ENCODE results near the gene ADGRD1. TPM values are rescaled to one million over a fixed set of nuclear protein-coding genes. Genes with fewer than 3 reads are reported as not detected.

The ADGRD1 gene
- polyA plus RNA-seq, 3 donors = 4.7 to 17.9 (median 4.9) TPM

GRCh38 chr12:130967636-130968035, 13.9 kb downstream of the ADGRD1 start:
- Mint-ChIP-seq H3K36me3 (peaks cover 47 to 49% of the 10 kb centered on the region in 2 donors), H3K27ac (peak overlapping the region in 2 of 7 donors; percentile 95 to 98), H3K9me3 (peaks cover 0 to 3% (median 0%) of the 10 kb centered on the region in 7 donors), H3K4me1 (peaks cover 42% of the 10 kb centered on the region), H3K27me3 (ENCODE audit: low read depth in 3 of 3) (peaks cover 0 to 3% (median 0%) of the 10 kb centered on the region in 3 donors), H3K4me3 (no peak overlapping the region)
- TF ChIP-seq CTCF (IDR thresholded peaks at IDR 0.05) = no peak
- H4K20me1 ChIP-seq (ENCODE audit: insufficient read depth, low read length) = no peaks in the 10 kb centered on the region
- peaks cover 16 to 48% of the 10 kb centered on the region in 2 donors for H3K36me3 ChIP-seq (replicated peaks in 1 of 2; ENCODE audit: control insufficient read depth in 1 of 2, insufficient read depth in 2 of 2, low read length in 2 of 2)
- intact Hi-C loops (cut with micrococcal nuclease) = no loop called here
- H3K79me2 ChIP-seq (ENCODE audit: insufficient read depth, low read length) = no peaks in the 10 kb centered on the region
- peaks cover 25 to 31% of the 10 kb centered on the region in 2 donors for H3K4me1 ChIP-seq (ENCODE audit: control insufficient read depth in 1 of 2, insufficient read depth in 2 of 2, low read length in 2 of 2)
- H3K9me3 ChIP-seq (replicated peaks in 1 of 2; ENCODE audit: control insufficient read depth in 1 of 2, insufficient read depth in 1 of 2, low read length in 2 of 2) = no peaks in the 10 kb centered on the region
- 96% methylated on average over 16 of the region's 16 CpGs for WGBS (ENCODE audit: insufficient coverage)
- no peak overlapping the region for H3K4me3 ChIP-seq (replicated peaks in 1 of 3; ENCODE audit: low read depth in 2 of 3, low read length in 3 of 3)
- H3K27ac ChIP-seq (ENCODE audit: low read depth in 1 of 2, low read length in 2 of 2) = no peak overlapping the region
- H2AFZ ChIP-seq (ENCODE audit: insufficient read depth, low read depth, low read length, poor library complexity, severe bottlenecking) = no peak overlapping the region
- H3K9ac ChIP-seq (ENCODE audit: insufficient read depth, low read length, poor library complexity, severe bottlenecking) = no peak overlapping the region
- H3K27me3 ChIP-seq (ENCODE audit: control insufficient read depth in 2 of 2, insufficient read depth in 2 of 2, low read length in 2 of 2) = no peaks in the 10 kb centered on the region
- H3K4me2 ChIP-seq (replicated peaks; ENCODE audit: extremely low read depth, low read length, poor library complexity, severe bottlenecking) = no peak overlapping the region
- DNase-seq = no peak

GRCh38 chr12:130968611-130969010, 14.9 kb downstream of the ADGRD1 start:
- H3K4me3 ChIP-seq (replicated peaks in 1 of 3; ENCODE audit: low read depth in 2 of 3, low read length in 3 of 3) = no peak overlapping the region
- no peak overlapping the region for H3K4me2 ChIP-seq (replicated peaks; ENCODE audit: extremely low read depth, low read length, poor library complexity, severe bottlenecking)
- H3K27ac ChIP-seq (ENCODE audit: low read depth in 1 of 2, low read length in 2 of 2) = no peak overlapping the region
- peaks cover 0 to 5% (median 4%) of the 10 kb centered on the region in 7 donors for H3K9me3 Mint-ChIP-seq
- H3K9me3 ChIP-seq (replicated peaks in 1 of 2; ENCODE audit: control insufficient read depth in 1 of 2, insufficient read depth in 1 of 2, low read length in 2 of 2) = no peaks in the 10 kb centered on the region
- no peak overlapping the region for H2AFZ ChIP-seq (ENCODE audit: insufficient read depth, low read depth, low read length, poor library complexity, severe bottlenecking)
- peaks cover 35 to 41% of the 10 kb centered on the region in 2 donors for H3K4me1 ChIP-seq (ENCODE audit: control insufficient read depth in 1 of 2, insufficient read depth in 2 of 2, low read length in 2 of 2)
- H3K79me2 ChIP-seq (ENCODE audit: insufficient read depth, low read length) = no peaks in the 10 kb centered on the region
- H3K27me3 Mint-ChIP-seq (ENCODE audit: low read depth in 3 of 3) = peaks cover 0 to 3% (median 0%) of the 10 kb centered on the region in 3 donors
- no peak for TF ChIP-seq CTCF (IDR thresholded peaks at IDR 0.05)
- peaks cover 56% of the 10 kb centered on the region in 2 donors for H3K36me3 Mint-ChIP-seq
- no peak overlapping the region for H3K27ac Mint-ChIP-seq
- intact Hi-C loops (cut with micrococcal nuclease) = no loop called here
- no peak for DNase-seq
- peaks cover 51% of the 10 kb centered on the region for H3K4me1 Mint-ChIP-seq
- no peak overlapping the region for H3K9ac ChIP-seq (ENCODE audit: insufficient read depth, low read length, poor library complexity, severe bottlenecking)
- WGBS (ENCODE audit: insufficient coverage) = 96% methylated on average over 5 of the region's 7 CpGs
- H3K4me3 Mint-ChIP-seq = no peak overlapping the region
- peaks cover 16 to 50% of the 10 kb centered on the region in 2 donors for H3K36me3 ChIP-seq (replicated peaks in 1 of 2; ENCODE audit: control insufficient read depth in 1 of 2, insufficient read depth in 2 of 2, low read length in 2 of 2)
- no peaks in the 10 kb centered on the region for H4K20me1 ChIP-seq (ENCODE audit: insufficient read depth, low read length)
- H3K27me3 ChIP-seq (ENCODE audit: control insufficient read depth in 2 of 2, insufficient read depth in 2 of 2, low read length in 2 of 2) = no peaks in the 10 kb centered on the region
